B cell (primary cell): Measurements from ENCODE around the gene ERCC2. TPM values are rescaled to one million over a fixed set of nuclear protein-coding genes. Genes with fewer than 3 reads are reported as not detected.

ENCODE experiments used
- ATAC-seq: fragments of 200-7000 bp; cut with Tn5 transposase; one replicate; pipeline ENCODE4 v1.10.0; 2021; ENCODE audit warnings: low read depth, mild to moderate bottlenecking, moderate number of reproducible peaks, moderate library complexity
- CTCF ChIA-PET: fragments of 350-600 bp; sonication (Branson Sonifier 250); formaldehyde crosslinking; loops from one replicate; lab custom pipeline; 2021; ENCODE audit warnings: antibody characterized with exemption, inconsistent platforms; lab: Charles Lee
- POLR2A ChIA-PET: fragments of 350-600 bp; sonication (Branson Sonifier 250); formaldehyde crosslinking; loops from one replicate; lab custom pipeline; 2021; ENCODE audit warnings: antibody characterized with exemption; lab: Charles Lee
- DNase-seq: peaks from one replicate; pipeline ENCODE4 v3.0.0; 2013
- H2AFZ ChIP-seq: 2 replicates; pipeline ENCODE4 v1.6.1; 2012; ENCODE audit warnings: mild to moderate bottlenecking, low read depth, low read length; ENCODE audit not compliant: insufficient read depth, poor library complexity, severe bottlenecking
- H3K27ac ChIP-seq, 2 donors: 1 replicate in 1 of 2; 2 replicates in 1 of 2; pipeline ENCODE4 v1.5.1; 2012 to 2013; ENCODE audit warnings: low read length in 2 of 2, mild to moderate bottlenecking in 2 of 2, moderate library complexity in 1 of 2
- H3K27me3 ChIP-seq, 4 experiments: fragments of 200-600 bp in 1 of 4; sonication (generic) in 1 of 4; replicated peaks in 1 of 4; 1 replicate in 2 of 4; 2 replicates in 2 of 4; pipeline versions ENCODE4 v1.6.1 to v1.7.0; 2013 to 2016; ENCODE audit warnings: low read length in 3 of 4, mild to moderate bottlenecking in 2 of 4, mixed read lengths in 1 of 4, moderate library complexity in 1 of 4; ENCODE audit not compliant: insufficient read depth in 4 of 4, control insufficient read depth in 3 of 4; ENCODE audit errors: control extremely low read depth in 1 of 4
- H3K36me3 ChIP-seq, 2 experiments: replicated peaks in 1 of 2; 1 replicate in 1 of 2; 2 replicates in 1 of 2; pipeline versions ENCODE4 v1.6.1 to v1.7.1; 2013; ENCODE audit warnings: low read length in 1 of 2; ENCODE audit not compliant: insufficient read depth in 2 of 2, control insufficient read depth in 1 of 2; ENCODE audit errors: control extremely low read depth in 1 of 2, extremely low read depth in 1 of 2
- H3K4me1 ChIP-seq, 2 donors: fragments of 200-600 bp in 1 of 2; sonication (generic) in 1 of 2; 1 replicate in 1 of 2; 2 replicates in 1 of 2; pipeline versions ENCODE4 v1.5.1 to v1.6.1; 2013 to 2017; ENCODE audit warnings: low read length in 2 of 2; ENCODE audit not compliant: control insufficient read depth in 2 of 2, insufficient read depth in 2 of 2
- H3K4me2 ChIP-seq: replicated peaks from 2 replicates; pipeline ENCODE3; 2012; ENCODE audit warnings: mild to moderate bottlenecking, low read depth, low read length; ENCODE audit not compliant: poor library complexity, severe bottlenecking
- H3K4me3 ChIP-seq, 5 experiments: fragments of 200-600 bp in 1 of 5; sonication (generic) in 1 of 5; 1 replicate in 3 of 5; 2 replicates in 2 of 5; pipeline versions ENCODE4 v1.5.1 to v1.7.0; 2011 to 2016; ENCODE audit warnings: low read length in 4 of 5, mild to moderate bottlenecking in 4 of 5, low read depth in 2 of 5, control low read depth in 1 of 5, moderate library complexity in 1 of 5; ENCODE audit not compliant: insufficient read depth in 1 of 5; ENCODE audit errors: control extremely low read depth in 1 of 5, extremely low read depth in 1 of 5
- H3K79me2 ChIP-seq: fragments of 200-600 bp; sonication (generic); one replicate; pipeline ENCODE4 v1.6.0; 2016; ENCODE audit warnings: low read length; ENCODE audit not compliant: control insufficient read depth, insufficient read depth
- H3K9ac ChIP-seq: fragments of 200-600 bp; sonication (generic); 2 replicates; pipeline ENCODE4 v1.6.1; 2017; ENCODE audit warnings: mild to moderate bottlenecking, low read length, moderate library complexity
- H3K9me3 ChIP-seq, 3 donors: one replicate each; pipeline versions ENCODE4 v1.6.1 to v1.7.1; 2013; ENCODE audit warnings: low read length in 2 of 3; ENCODE audit not compliant: control insufficient read depth in 2 of 3, insufficient read depth in 1 of 3; ENCODE audit errors: control extremely low read depth in 1 of 3
- H4K20me1 ChIP-seq: 2 replicates; pipeline ENCODE4 v1.6.0; 2012; ENCODE audit warnings: mild to moderate bottlenecking, low read length; ENCODE audit not compliant: insufficient read depth, control insufficient read depth, poor library complexity, severe bottlenecking
- H3K27ac Mint-ChIP-seq: one replicate; pipeline ENCODE4 v1.8.0; 2021; ENCODE audit warnings: mixed read lengths
- H3K27me3 Mint-ChIP-seq: one replicate; pipeline ENCODE4 v1.8.0; 2021; ENCODE audit warnings: mixed read lengths
- H3K4me1 Mint-ChIP-seq: one replicate; pipeline ENCODE4 v1.8.0; 2021; ENCODE audit warnings: mixed read lengths
- H3K4me3 Mint-ChIP-seq: one replicate; pipeline ENCODE4 v1.8.0; 2021; ENCODE audit warnings: mixed read lengths
- H3K9me3 Mint-ChIP-seq: one replicate; pipeline ENCODE4 v1.8.0; 2022; ENCODE audit warnings: mixed read lengths; ENCODE audit not compliant: insufficient read depth
- CTCF ChIP-seq: fragments of 200-600 bp; IDR thresholded peaks from one replicate; pipeline ENCODE4 v1.8.0; 2022; ENCODE audit warnings: antibody characterized with exemption, mild to moderate bottlenecking
- EZH2 ChIP-seq: IDR thresholded peaks from 2 replicates; pipeline ENCODE4 v1.6.1; 2012; ENCODE audit warnings: borderline replicate concordance, low read depth, mild to moderate bottlenecking, moderate library complexity, low read length; ENCODE audit not compliant: insufficient read depth, poor library complexity, severe bottlenecking
- WGBS: methylation state at CpG from one replicate; pipeline ENCODE4 v1.1.5; 2013; ENCODE audit warnings: missing lambda C conversion rate; ENCODE audit not compliant: insufficient coverage; 5-methylcytosine and 5-hydroxymethylcytosine counted together
- intact Hi-C: fragments of 100-400 bp; cut with micrococcal nuclease; formaldehyde crosslinking; loops from one replicate; pipeline ENCODE4 v1.10.0; 2022
- polyA plus RNA-seq: library from polyadenylated mRNA; depleted of rRNA; stranded (reverse); fragments of >200 nt; gene quantifications from 2 replicates; pipeline ENCODE4 v1.2.3, GENCODE V29; 2012
- total RNA-seq, 2 donors: library from RNA; stranded (reverse); fragments of 120-200 nt in 1 of 2; gene quantifications; 1 replicate in 1 of 2; 2 replicates in 1 of 2; pipeline versions ENCODE4 v1.2.3 to v1.2.4, GENCODE V29; 2013 to 2022

The ERCC2 gene
- total and polyA plus RNA-seq, 2 donors (not counting 1 experiment from before 2014, with no cell fraction given), result 20.8 to 26.5 TPM

- Histone ChIP-seq H3K9ac (no peak overlapping the region), H3K9me3 (peaks cover 0 to 12% (median 0%) of the 10 kb centered on the region in 3 donors), H4K20me1 (peaks cover 28% of the 10 kb centered on the region), H2AFZ (no peak overlapping the region), H3K27me3 (peaks cover 0 to 45% (median 24%) of the 10 kb centered on the region in 4 experiments), H3K36me3 (no peaks in the 10 kb centered on the region), H3K4me1 (peaks cover 41 to 46% of the 10 kb centered on the region in 2 donors), H3K4me2 (no peak overlapping the region), H3K79me2 (peaks cover 31% of the 10 kb centered on the region), H3K27ac (no peak overlapping the region), H3K4me3 (no peak overlapping the region)
- TF ChIP-seq CTCF, result no peak
- Mint-ChIP-seq H3K4me3 (no peak overlapping the region), H3K27ac (no peak overlapping the region), H3K4me1 (peaks cover 44% of the 10 kb centered on the region), H3K9me3 (no peaks in the 10 kb centered on the region), H3K27me3 (peaks cover 26% of the 10 kb centered on the region)
- intact Hi-C loops, result loop anchor here (10.0 kb wide), 1 partner anchor 592 kb away; the partner anchor contains the start of gene CCDC61
- ChIA-PET POLR2A (interaction anchor here (1.1 to 1.3 kb wide), 2 partner anchors 66 to 181 kb away, joined by 3 to 5 read pairs; no protein-coding TSS in a partner anchor), CTCF (interaction anchor here (0.6 to 4.9 kb wide), 11 partner anchors 11 to 591 kb away, joined by 3 to 66 read pairs (median 6); no protein-coding TSS in a partner anchor)
- WGBS, result 95% methylated on average over 4 of the region's 4 CpGs
- DNase-seq (no peak), ATAC-seq (no peak)
Observed at GRCh38 chr19:45403272-45403671, 32.9 kb upstream of the ERCC2 start.

- H3K4me3 Mint-ChIP-seq, result no peak overlapping the region
- Histone ChIP-seq H3K27me3 (peaks cover 0 to 52% (median 29%) of the 10 kb centered on the region in 4 experiments), H3K9ac (no peak overlapping the region), H3K9me3 (peaks cover 0 to 12% (median 0%) of the 10 kb centered on the region in 3 donors), H3K4me2 (peak overlapping the region; percentile 65), H3K79me2 (peaks cover 31% of the 10 kb centered on the region), H2AFZ (no peak overlapping the region), H3K27ac (no peak overlapping the region), H3K4me1 (peaks cover 43 to 50% of the 10 kb centered on the region in 2 donors), H3K4me3 (no peak overlapping the region), H4K20me1 (peaks cover 28% of the 10 kb centered on the region), H3K36me3 (no peaks in the 10 kb centered on the region)
- H3K27ac Mint-ChIP-seq, result no peak overlapping the region
- 24% methylated on average over 40 of the region's 40 CpGs for WGBS
- ChIA-PET POLR2A (interaction anchor here (0.6 to 1.3 kb wide), 2 partner anchors 12 to 67 kb away, joined by 3 to 5 read pairs; no protein-coding TSS in a partner anchor), CTCF (interaction anchor here (0.6 to 4.9 kb wide), 29 partner anchors 9 to 377 kb away, joined by 3 to 66 read pairs (median 5); partner anchors contain the start of genes ERCC1 and QPCTL)
- H3K9me3 Mint-ChIP-seq, result no peaks in the 10 kb centered on the region
- H3K4me1 Mint-ChIP-seq, result peaks cover 43% of the 10 kb centered on the region
- intact Hi-C loops, result loop anchor here (1.0 to 10.0 kb wide), 2 partner anchors 76 to 592 kb away; partner anchors contain the start of gene CCDC61
- DNase-seq (peak; percentile 72), ATAC-seq (no peak)
- no peak for TF ChIP-seq EZH2
- peak; percentile 72 for TF ChIP-seq CTCF
- H3K27me3 Mint-ChIP-seq, result peaks cover 30% of the 10 kb centered on the region
Observed at GRCh38 chr19:45402298-45403061, 32.1 kb upstream of the ERCC2 start.
